GM23338 (cell line): ENCODE data around the gene TTC28. TPM values are rescaled to one million over a fixed set of nuclear protein-coding genes. Genes with fewer than 3 reads are reported as not detected.
A peak's percentile ranks its signal among the peaks of the same experiment; 100 is the strongest.

Experiments used
- ATAC-seq: fragments of 200-7000 bp; cut with Tn5 transposase; 3 replicates; pipeline ENCODE4 v1.9.1; 2020
- DNase-seq: peaks from one replicate; pipeline ENCODE4 v3.0.0-alpha.2; 2015; ENCODE audit warnings: low spot score
- H2AFZ ChIP-seq: fragments of 200-600 bp; sonication (generic); 2 replicates; pipeline ENCODE4 v1.8.0; 2016; ENCODE audit warnings: antibody characterized with exemption, mild to moderate bottlenecking, moderate library complexity
- H3F3A ChIP-seq: fragments of 200-600 bp; sonication (generic); replicated peaks from 2 replicates; pipeline ENCODE4 v1.8.0; 2017; ENCODE audit warnings: antibody characterized with exemption, mixed run types, low read depth
- H3K27ac ChIP-seq: fragments of 200-600 bp; sonication (generic); 2 replicates; pipeline ENCODE4 v1.6.1; 2016; ENCODE audit warnings: low read depth
- H3K27me3 ChIP-seq: fragments of 200-600 bp; sonication (generic); 2 replicates; pipeline ENCODE4 v1.8.0; 2016; ENCODE audit warnings: mild to moderate bottlenecking, mixed run types, moderate library complexity; ENCODE audit not compliant: insufficient read depth
- H3K36me3 ChIP-seq: fragments of 200-600 bp; sonication (generic); 2 replicates; pipeline ENCODE4 v1.8.0; 2016; ENCODE audit warnings: mild to moderate bottlenecking; ENCODE audit not compliant: insufficient read depth
- H3K4me1 ChIP-seq: fragments of 200-600 bp; sonication (generic); 2 replicates; pipeline ENCODE4 v1.8.0; 2016; ENCODE audit warnings: mild to moderate bottlenecking, moderate library complexity; ENCODE audit not compliant: insufficient read depth
- H3K4me2 ChIP-seq: fragments of 200-600 bp; sonication (generic); 2 replicates; pipeline ENCODE4 v1.7.1; 2017; ENCODE audit warnings: mixed run types
- H3K4me3 ChIP-seq: fragments of 200-600 bp; sonication (generic); 2 replicates; pipeline ENCODE4 v1.6.1; 2016; ENCODE audit warnings: mixed run types
- H3K79me2 ChIP-seq: fragments of 200-600 bp; sonication (generic); replicated peaks from 2 replicates; pipeline ENCODE4 v1.8.0; 2017; ENCODE audit warnings: mild to moderate bottlenecking; ENCODE audit not compliant: insufficient read depth
- H3K9me2 ChIP-seq: fragments of 200-600 bp; sonication (generic); 2 replicates; pipeline ENCODE4 v1.8.0; 2017; ENCODE audit not compliant: insufficient read depth
- H4K20me1 ChIP-seq: fragments of 200-600 bp; sonication (generic); replicated peaks from 2 replicates; pipeline ENCODE4 v1.8.0; 2017; ENCODE audit warnings: mild to moderate bottlenecking; ENCODE audit not compliant: insufficient read depth
- H3K27ac Mint-ChIP-seq: 2 replicates; pipeline ENCODE4 v1.8.0; 2020; ENCODE audit warnings: inconsistent platforms, mild to moderate bottlenecking, moderate library complexity, mixed read lengths
- H3K27me3 Mint-ChIP-seq: 3 replicates; pipeline ENCODE4 v1.8.0; 2022; ENCODE audit warnings: low read depth, mild to moderate bottlenecking, moderate library complexity, mixed read lengths, inconsistent platforms; ENCODE audit not compliant: insufficient read depth, poor library complexity
- H3K36me3 Mint-ChIP-seq: 3 replicates; pipeline ENCODE4 v1.8.0; 2021; ENCODE audit warnings: low read depth, mild to moderate bottlenecking, inconsistent platforms, moderate library complexity, mixed read lengths
- H3K4me1 Mint-ChIP-seq: 3 replicates; pipeline ENCODE4 v1.8.0; 2020; ENCODE audit warnings: mild to moderate bottlenecking, inconsistent platforms, mixed read lengths
- H3K4me3 Mint-ChIP-seq: 3 replicates; pipeline ENCODE4 v1.8.0; 2021; ENCODE audit warnings: moderate library complexity, mild to moderate bottlenecking, inconsistent platforms, mixed read lengths
- H3K9me3 Mint-ChIP-seq: 3 replicates; pipeline ENCODE4 v1.8.0; 2020; ENCODE audit warnings: moderate library complexity, mild to moderate bottlenecking, inconsistent platforms, mixed read lengths
- EZH2phosphoT487 ChIP-seq: fragments of 200-600 bp; sonication (generic); IDR thresholded peaks from one replicate; pipeline ENCODE4 v1.8.1; 2018; ENCODE audit warnings: antibody characterized with exemption; ENCODE audit not compliant: unreplicated experiment
- JUNB ChIP-seq: IDR thresholded peaks from one replicate; pipeline ENCODE4 v1.6.1; 2016; ENCODE audit warnings: antibody characterized with exemption; ENCODE audit not compliant: unreplicated experiment
- NANOG ChIP-seq: IDR thresholded peaks from 2 replicates; pipeline ENCODE4 v1.6.1; 2016; ENCODE audit warnings: antibody characterized with exemption, borderline replicate concordance
- POLR2AphosphoS5 ChIP-seq: IDR thresholded peaks from 2 replicates; pipeline ENCODE4 v1.6.1; 2016; ENCODE audit warnings: antibody characterized with exemption, low read depth
- REST ChIP-seq: IDR thresholded peaks from one replicate; pipeline ENCODE4 v1.6.1; 2018; ENCODE audit warnings: antibody characterized with exemption; ENCODE audit not compliant: unreplicated experiment
- STAT1 ChIP-seq: IDR thresholded peaks from one replicate; pipeline ENCODE4 v1.6.1; 2016; ENCODE audit warnings: antibody characterized with exemption; ENCODE audit not compliant: unreplicated experiment
- ZNF114 ChIP-seq: fragments of 250-450 bp; sonication (Bioruptor Pico); IDR thresholded peaks from 2 replicates; pipeline ENCODE4 v1.5.0; 2020; ENCODE audit warnings: mild to moderate bottlenecking, moderate library complexity
- ZNF331 ChIP-seq: fragments of 250-450 bp; sonication (Bioruptor Pico); IDR thresholded peaks from 2 replicates; pipeline ENCODE4 v1.5.0; 2020; ENCODE audit warnings: low read depth, mild to moderate bottlenecking, moderate library complexity
- polyA plus RNA-seq: library from polyadenylated mRNA; unstranded; fragments of >200 nt; fragmentation: Nextera tagmentation; extraction: Ambion mirVana; gene quantifications from 2 replicates; pipeline ENCODE4 v1.2.1, GENCODE V29; 2016
- total RNA-seq: library from RNA; depleted of rRNA; stranded (reverse); fragments of >200 nt; shearing (Covaris generic); gene quantifications from 2 replicates; pipeline ENCODE4 v1.2.3, GENCODE V29; 2014
- TF ChIP-seq, protein P1 (sequence below): IDR thresholded peaks from 2 replicates; pipeline ENCODE4 v1.6.1; 2016; ENCODE audit warnings: antibody characterized with exemption
- TF ChIP-seq, protein P2 (sequence below), 2 experiments: fragments of 200-600 bp in 1 of 2; sonication (generic) in 1 of 2; conservative IDR thresholded peaks; 2 replicates each; pipeline versions ENCODE4 v1.5.1 to v1.6.1; 2016 to 2017; ENCODE audit warnings: antibody characterized with exemption in 2 of 2, low read depth in 2 of 2, mild to moderate bottlenecking in 2 of 2, moderate library complexity in 1 of 2

Gene TTC28
- total and polyA plus RNA-seq, 2 experiments from 2014 or later, result 4.5 to 16.1 TPM

DNA sequence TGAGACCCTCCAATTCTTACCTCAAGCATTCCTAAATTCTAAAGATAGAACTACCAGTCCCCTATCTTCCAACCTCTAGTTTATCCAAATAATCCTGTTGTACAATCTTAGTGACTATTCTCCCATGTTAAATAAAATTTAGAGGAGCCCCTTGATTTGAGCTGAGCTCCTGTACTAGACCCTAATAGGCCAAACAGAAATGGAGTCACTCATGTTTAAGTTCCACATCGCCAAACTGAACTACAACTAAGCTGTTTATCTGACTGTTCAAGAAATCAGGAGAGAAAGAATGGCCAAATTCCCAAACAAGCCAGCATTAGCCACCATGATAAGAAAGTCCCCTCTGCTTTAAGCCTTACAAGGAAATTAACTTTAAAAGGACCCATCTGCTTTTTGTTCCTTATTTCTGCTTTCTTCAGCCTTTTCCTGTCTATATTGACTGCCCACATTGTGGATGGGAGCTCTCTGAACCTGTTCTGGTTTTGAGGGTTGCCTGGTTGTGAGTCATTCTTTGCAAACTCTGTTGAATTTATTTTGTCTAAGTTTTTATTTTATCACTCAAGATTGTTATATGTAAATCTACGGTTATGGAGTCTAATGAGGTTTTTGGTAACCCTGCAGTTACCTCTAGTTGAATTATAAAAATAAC, 90.4 kb downstream of the TTC28 start (continued):
- TF ChIP-seq, protein P1, sequence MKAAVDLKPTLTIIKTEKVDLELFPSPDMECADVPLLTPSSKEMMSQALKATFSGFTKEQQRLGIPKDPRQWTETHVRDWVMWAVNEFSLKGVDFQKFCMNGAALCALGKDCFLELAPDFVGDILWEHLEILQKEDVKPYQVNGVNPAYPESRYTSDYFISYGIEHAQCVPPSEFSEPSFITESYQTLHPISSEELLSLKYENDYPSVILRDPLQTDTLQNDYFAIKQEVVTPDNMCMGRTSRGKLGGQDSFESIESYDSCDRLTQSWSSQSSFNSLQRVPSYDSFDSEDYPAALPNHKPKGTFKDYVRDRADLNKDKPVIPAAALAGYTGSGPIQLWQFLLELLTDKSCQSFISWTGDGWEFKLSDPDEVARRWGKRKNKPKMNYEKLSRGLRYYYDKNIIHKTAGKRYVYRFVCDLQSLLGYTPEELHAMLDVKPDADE, result no peak
- TF ChIP-seq EZH2phosphoT487 (no peak), JUNB (no peak), NANOG (no peak), STAT1 (no peak), ZNF331 (CRISPR knock-in tag) (no peak), REST (no peak), ZNF114 (CRISPR knock-in tag) (no peak)
- TF ChIP-seq, protein P2, sequence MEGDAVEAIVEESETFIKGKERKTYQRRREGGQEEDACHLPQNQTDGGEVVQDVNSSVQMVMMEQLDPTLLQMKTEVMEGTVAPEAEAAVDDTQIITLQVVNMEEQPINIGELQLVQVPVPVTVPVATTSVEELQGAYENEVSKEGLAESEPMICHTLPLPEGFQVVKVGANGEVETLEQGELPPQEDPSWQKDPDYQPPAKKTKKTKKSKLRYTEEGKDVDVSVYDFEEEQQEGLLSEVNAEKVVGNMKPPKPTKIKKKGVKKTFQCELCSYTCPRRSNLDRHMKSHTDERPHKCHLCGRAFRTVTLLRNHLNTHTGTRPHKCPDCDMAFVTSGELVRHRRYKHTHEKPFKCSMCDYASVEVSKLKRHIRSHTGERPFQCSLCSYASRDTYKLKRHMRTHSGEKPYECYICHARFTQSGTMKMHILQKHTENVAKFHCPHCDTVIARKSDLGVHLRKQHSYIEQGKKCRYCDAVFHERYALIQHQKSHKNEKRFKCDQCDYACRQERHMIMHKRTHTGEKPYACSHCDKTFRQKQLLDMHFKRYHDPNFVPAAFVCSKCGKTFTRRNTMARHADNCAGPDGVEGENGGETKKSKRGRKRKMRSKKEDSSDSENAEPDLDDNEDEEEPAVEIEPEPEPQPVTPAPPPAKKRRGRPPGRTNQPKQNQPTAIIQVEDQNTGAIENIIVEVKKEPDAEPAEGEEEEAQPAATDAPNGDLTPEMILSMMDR (conservative IDR thresholded peaks at IDR 0.05; ENCODE audit: low read depth in 2 of 2), result no peak

DNA sequence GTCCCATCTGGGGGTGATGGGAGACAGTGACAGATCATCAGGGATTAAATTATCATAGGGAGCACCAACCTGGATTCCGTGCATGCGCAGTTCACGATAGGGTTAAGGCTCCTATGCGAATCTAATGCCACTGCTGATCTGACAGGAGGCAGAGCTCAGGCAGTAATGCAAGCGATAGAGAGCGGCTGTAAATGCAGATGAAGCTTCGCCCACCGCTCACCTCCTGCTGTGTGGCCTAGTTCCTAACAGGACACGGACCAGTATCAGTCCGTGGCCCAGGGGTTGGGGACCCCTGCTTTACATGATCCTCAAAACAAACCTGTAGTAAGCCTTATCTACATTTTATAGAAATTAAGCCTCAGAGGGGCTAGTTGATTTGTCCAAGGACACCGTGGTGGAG, 94.3 kb downstream of the TTC28 start:
- Histone ChIP-seq H4K20me1 (no peaks in the 10 kb centered on the region), H2AFZ (no peak overlapping the region), H3K4me1 (no peaks in the 10 kb centered on the region; the same call in 1 of the 2 replicates), H3K4me3 (no peak overlapping the region), H3K79me2 (no peaks in the 10 kb centered on the region), H3F3A (no peaks in the 10 kb centered on the region), H3K27ac (no peak overlapping the region), H3K4me2 (no peak overlapping the region), H3K36me3 (no peaks in the 10 kb centered on the region), H3K27me3 (no peaks in the 10 kb centered on the region), H3K9me2 (no peaks in the 10 kb centered on the region)
- no peaks in the 10 kb centered on the region for H3K36me3 Mint-ChIP-seq
- no peaks in the 10 kb centered on the region for H3K9me3 Mint-ChIP-seq
- peak; percentile 41 for DNase-seq
- peak; percentile 68 for ATAC-seq
- H3K27ac Mint-ChIP-seq, result no peak overlapping the region
- H3K4me3 Mint-ChIP-seq, result no peak overlapping the region
- H3K4me1 Mint-ChIP-seq, result peaks cover 17% of the 10 kb centered on the region
- H3K27me3 Mint-ChIP-seq, result no peaks in the 10 kb centered on the region
- TF ChIP-seq JUNB (no peak), POLR2AphosphoS5 (no peak)
- TF ChIP-seq, protein P2 (conservative IDR thresholded peaks at IDR 0.05; ENCODE audit: low read depth in 2 of 2), result no peak
